ENCODE data around the gene CD2AP. TPM values are rescaled to one million over a fixed set of nuclear protein-coding genes. Genes with fewer than 3 reads are reported as not detected.

CD2AP gene
- total RNA-seq, 1 donor = 42.8 TPM

DNA sequence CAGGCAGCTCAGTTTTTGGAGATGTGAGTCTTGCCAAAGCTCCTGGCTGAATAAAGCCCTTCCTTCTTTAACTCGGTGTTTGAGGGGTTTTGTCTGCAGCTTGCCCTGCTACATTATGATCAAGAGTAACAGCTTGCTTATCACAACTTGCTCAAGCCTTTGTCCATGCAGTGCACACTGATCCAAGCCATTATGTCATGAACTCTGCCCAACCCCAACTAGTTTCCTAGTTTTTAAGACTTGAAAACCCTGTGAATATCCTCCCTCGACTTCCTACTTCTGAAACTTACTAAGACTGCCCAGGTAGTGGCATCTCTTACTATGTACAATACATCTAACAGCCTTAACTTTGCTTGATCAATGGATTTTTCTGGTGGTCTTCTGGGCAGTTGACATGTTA is 170.4 kb downstream of the CD2AP start:
- Histone ChIP-seq H3K27me3 (ENCODE audit: insufficient read depth, low read length) (no peaks in the 10 kb centered on the region), H3K4me3 (ENCODE audit: low read length) (no peak overlapping the region), H3K4me1 (ENCODE audit: insufficient read depth, low read length) (no peaks in the 10 kb centered on the region), H3K9me3 (ENCODE audit: low read depth, low read length) (no peaks in the 10 kb centered on the region)

DNA sequence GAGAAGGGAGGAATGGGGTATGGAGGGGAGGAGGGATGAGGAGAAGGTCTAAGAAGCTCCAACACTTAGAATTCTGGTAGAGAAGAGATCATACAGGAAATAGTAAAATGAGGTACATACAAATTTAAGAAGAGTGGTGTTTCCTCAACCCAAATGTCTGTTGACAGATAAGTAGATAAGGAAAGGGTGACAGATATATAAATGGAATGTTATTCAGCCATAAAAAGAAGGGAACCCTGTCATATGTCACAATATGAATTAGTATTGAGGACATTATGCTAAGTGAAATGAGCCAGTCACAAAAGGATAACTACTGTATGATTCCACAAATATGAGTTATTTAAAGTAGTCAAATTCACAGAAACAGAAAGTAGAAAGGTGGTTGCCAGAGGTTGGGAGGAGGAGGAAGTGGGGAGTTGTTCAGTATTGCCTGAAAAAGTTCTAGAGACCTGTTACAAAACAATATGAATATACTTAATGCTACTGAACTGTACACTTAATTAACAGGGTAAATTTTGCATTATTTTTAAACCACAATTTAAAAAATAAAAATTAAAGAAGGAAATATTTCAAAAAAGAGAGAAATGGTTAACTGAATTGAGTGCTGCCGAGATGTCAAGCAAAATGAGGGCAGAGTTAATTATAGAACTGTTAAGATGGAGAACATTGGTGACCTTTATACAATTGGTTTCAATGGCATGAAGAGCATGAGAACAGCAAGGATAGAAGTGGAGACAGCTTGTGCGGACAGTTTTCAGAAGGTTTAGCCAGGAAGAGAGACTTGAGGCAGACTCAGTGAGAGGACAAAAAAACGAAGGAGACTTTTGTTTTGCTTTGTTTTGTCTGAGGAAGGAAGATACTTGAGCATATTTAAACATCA is 173.2 kb downstream of the CD2AP start:
- H3K27me3 ChIP-seq (ENCODE audit: insufficient read depth, low read length) = no peaks in the 10 kb centered on the region
- no peaks in the 10 kb centered on the region for H3K4me1 ChIP-seq (ENCODE audit: insufficient read depth, low read length)
- no peak overlapping the region for H3K4me3 ChIP-seq (ENCODE audit: low read length)
- H3K9me3 ChIP-seq (ENCODE audit: low read depth, low read length) = no peaks in the 10 kb centered on the region

DNA sequence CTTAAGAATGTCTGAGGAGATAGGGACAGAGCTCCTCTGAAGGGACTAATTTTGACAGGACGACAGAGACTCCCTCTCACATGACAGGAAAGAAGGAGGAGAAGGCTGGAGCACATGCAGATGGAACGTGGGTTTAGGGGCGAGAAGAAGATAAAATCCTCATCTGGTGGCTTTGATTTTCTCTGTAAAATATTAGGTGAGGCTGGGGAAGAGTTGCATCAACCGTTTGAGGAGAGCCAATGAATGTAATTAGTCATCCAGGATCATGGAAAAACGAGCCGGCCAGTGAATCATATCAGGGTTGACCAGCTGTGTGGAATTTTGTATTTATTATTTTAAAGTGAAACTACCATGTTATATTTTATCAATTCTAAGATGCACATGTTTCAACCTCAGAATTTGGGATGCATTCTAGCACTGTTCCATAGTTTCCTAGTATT is 173.9 kb downstream of the CD2AP start:
- H3K9me3 ChIP-seq (ENCODE audit: low read depth, low read length) = no peaks in the 10 kb centered on the region
- H3K4me3 ChIP-seq (ENCODE audit: low read length) = no peak overlapping the region
- no peaks in the 10 kb centered on the region for H3K4me1 ChIP-seq (ENCODE audit: insufficient read depth, low read length)
- H3K27me3 ChIP-seq (ENCODE audit: insufficient read depth, low read length) = no peaks in the 10 kb centered on the region

DNA sequence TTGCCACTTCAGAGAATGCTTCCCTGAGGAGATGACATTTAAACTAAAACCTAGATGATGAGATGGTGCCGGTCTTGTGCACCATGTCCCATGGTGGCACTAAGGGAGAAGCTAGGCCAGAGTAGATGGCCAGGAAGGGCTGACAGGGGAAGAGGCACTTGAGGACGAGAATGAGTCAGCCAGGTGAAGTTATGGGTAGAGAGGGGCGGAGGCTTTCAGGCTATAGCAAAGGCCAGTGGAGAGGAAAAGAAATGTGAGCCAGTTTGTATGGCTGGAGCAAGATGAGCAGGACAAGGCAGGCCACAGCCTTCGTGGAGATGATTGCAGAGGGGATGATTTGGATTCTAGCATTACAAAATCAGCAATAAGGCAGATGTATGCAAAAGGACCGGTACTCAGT is 176.1 kb downstream of the CD2AP start:
- Histone ChIP-seq H3K4me1 (ENCODE audit: insufficient read depth, low read length) (no peaks in the 10 kb centered on the region), H3K9me3 (ENCODE audit: low read depth, low read length) (no peaks in the 10 kb centered on the region), H3K27me3 (ENCODE audit: insufficient read depth, low read length) (no peaks in the 10 kb centered on the region), H3K4me3 (ENCODE audit: low read length) (no peak overlapping the region)

DNA sequence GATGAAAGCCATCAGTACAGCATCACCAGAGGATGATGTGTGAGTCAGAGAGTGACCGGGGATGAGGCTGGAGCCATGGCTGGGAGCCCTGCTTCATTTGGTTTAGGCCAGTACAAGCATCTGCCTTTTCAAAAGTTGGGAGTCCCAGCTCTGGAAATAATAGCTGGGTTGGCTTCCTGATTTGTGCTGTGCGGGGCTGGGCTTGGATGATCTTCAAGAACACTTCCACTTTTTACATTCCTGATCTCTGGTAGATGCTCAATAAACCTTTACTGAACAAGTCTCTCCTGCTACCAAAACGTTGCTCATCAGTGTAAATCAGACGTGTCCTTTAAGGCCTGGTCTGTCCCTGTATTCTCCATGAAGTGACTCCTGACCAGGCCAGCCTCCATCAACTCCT is 176.7 kb downstream of the CD2AP start:
- Histone ChIP-seq H3K4me1 (ENCODE audit: insufficient read depth, low read length) (no peaks in the 10 kb centered on the region), H3K27me3 (ENCODE audit: insufficient read depth, low read length) (no peaks in the 10 kb centered on the region), H3K9me3 (ENCODE audit: low read depth, low read length) (no peaks in the 10 kb centered on the region), H3K4me3 (ENCODE audit: low read length) (no peak overlapping the region)

DNA sequence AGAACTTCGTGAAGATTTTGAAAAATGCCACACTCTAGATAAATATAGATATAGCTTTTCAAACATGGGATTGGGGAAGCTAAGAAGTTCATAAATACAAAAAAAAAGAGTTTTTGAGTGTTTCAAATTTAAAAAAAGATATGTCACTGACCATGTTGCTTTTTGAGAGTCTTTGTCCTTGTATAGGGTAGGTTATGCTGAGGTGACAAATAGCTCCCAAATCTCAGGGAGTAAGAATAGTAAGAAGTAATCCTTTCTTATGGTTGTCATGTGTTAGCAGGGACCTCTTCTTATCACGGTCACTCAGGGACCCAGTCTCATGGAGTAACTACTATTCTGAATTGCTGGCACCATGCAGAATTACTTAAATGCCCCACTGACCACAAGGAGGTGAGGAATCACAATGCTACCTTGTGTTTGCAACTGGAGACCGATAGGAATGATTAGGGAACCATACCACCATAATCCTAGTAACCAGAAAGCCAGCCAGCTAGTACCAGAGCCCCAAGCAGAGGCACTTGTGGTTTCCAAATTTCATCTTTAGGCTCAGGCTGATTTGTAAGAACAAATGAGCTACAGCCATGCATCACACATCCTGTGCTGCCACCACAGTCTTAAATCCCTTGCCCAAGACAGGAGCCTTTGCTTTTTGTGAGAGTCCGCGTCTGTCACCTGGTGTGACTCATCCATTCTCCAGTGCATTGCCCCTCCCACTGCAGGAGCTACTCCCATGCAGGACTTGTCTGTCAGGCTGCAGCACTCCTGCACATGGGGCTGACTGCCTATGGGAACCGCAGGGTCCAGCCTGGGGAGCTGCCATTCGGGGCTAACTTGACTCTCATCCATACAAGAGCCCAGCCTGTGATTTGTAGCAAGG is 178.4 kb downstream of the CD2AP start:
- Histone ChIP-seq H3K9me3 (ENCODE audit: low read depth, low read length) (no peaks in the 10 kb centered on the region), H3K4me3 (ENCODE audit: low read length) (no peak overlapping the region), H3K27me3 (ENCODE audit: insufficient read depth, low read length) (no peaks in the 10 kb centered on the region), H3K4me1 (ENCODE audit: insufficient read depth, low read length) (no peaks in the 10 kb centered on the region)

DNA sequence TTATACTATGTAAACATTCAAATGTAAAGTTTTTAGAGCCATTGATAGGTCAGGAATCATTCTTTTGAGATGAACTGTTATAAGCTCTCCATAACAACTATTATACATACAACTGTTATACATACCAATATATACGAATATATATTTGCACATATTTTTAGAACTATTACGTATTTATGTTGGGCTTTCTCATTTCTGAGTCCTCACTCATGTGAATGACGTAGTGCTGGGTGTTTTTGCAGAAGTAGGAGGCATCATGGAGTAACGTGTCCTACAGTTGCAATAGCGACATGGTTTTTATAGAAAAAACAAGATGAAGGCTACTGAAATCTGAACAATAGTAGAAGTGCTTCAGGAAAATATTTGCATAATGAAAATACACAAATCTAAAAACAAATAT is 184.4 kb downstream of the CD2AP start:
- Histone ChIP-seq H3K4me1 (ENCODE audit: insufficient read depth, low read length) (no peaks in the 10 kb centered on the region), H3K9me3 (ENCODE audit: low read depth, low read length) (no peaks in the 10 kb centered on the region), H3K27me3 (ENCODE audit: insufficient read depth, low read length) (peaks cover 3% of the 10 kb centered on the region), H3K4me3 (ENCODE audit: low read length) (no peak overlapping the region)

DNA sequence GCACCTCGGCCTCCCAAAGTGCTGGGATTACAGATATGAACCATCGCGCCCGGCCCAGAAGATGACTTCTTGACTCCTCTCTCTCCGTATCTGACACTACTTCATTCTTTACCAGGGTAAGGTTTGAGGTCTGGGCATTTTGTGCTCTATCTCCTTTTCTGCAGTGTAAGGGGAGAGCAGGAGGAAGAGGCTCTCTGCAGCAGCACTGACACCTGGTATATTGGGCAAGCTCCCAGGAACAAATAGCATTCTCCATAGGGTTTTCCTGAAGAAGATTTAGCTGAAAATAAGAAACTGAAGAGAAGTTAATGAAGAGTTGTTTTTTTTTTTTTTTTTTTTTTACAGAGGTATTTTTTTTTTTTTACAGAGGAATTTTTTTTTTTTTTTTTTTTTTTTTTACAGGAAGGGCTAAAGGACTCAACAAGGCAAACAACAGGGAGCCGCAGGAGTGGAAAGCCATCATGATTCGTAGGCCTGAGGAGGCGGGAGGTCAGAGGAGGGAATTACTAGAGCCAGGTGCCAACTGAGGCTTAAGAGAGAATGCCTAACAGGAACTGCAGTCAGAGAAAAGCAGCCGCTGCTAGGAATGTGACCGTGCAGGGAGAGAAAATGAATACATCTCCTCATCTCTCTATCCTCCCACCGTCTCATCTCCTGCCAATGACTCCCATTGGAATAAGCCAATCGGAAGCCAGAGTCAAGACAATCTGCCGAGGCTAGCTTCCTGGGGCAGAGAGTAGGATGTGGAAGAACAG is 186.1 kb downstream of the CD2AP start:
- Histone ChIP-seq H3K4me1 (ENCODE audit: insufficient read depth, low read length) (no peaks in the 10 kb centered on the region), H3K9me3 (ENCODE audit: low read depth, low read length) (no peaks in the 10 kb centered on the region), H3K4me3 (ENCODE audit: low read length) (no peak overlapping the region), H3K27me3 (ENCODE audit: insufficient read depth, low read length) (peaks cover 3% of the 10 kb centered on the region)

DNA sequence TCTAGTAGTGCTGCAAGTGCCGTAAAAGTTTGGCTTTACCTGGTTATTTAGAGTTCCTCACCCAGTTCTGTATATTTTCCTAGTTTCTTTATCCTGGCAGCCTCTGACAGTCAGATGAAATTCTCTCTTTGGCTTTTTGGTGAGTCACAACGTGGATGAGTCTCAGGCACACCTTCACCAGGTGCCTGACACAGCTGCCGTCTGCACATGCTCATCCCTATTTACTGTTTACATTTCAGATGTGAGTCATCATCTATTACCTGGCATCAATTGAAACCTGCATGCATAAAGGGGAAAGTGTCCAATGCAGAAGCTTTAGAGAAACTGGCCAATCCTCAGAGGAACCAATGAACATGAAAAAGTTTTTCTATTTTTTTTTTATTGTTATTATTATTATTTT is 187.5 kb downstream of the CD2AP start:
- no peaks in the 10 kb centered on the region for H3K4me1 ChIP-seq (ENCODE audit: insufficient read depth, low read length)
- H3K27me3 ChIP-seq (ENCODE audit: insufficient read depth, low read length) = peaks cover 6% of the 10 kb centered on the region
- no peaks in the 10 kb centered on the region for H3K9me3 ChIP-seq (ENCODE audit: low read depth, low read length)
- H3K4me3 ChIP-seq (ENCODE audit: low read length) = no peak overlapping the region

DNA sequence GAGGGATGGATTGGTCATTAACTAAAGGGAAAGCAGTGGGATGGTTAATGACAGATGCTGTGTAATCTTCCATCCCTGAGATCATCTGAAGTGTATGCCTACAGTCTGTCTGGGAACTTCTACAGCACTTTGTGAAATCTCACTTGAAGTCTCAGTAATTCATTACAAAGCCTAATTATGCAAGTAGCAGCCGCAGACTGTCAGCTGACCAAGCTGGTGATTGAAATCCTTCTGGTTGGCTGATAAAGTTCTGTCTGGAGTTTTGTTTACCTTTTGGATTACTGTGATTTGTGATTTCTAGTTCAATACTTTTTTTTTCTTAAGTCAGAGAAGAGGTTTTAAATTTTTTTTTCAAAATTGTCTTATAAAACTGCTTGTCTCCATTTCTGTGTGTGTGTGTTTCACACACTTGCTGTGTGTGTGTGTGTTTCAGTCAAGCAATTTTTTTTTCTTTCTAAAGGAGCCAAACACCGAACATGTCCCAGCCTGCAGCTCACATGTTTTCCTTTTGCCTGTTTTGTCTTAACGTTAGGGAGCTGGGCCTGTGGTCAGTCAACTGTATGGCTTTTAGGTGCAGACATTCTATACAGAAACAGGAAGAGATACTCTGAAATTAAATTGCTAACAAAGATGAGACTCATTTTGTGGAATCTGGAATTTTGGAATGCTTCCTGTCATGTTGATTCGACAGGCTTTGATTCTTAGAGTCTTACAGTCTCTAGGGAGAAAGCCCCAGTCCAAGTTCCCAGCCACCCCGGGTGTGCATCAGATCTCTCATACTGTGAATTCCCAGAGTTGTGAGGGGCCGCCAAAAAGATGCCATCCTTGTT is 192.3 kb downstream of the CD2AP start:
- no peaks in the 10 kb centered on the region for H3K9me3 ChIP-seq (ENCODE audit: low read depth, low read length)
- no peak overlapping the region for H3K4me3 ChIP-seq (ENCODE audit: low read length)
- peaks cover 8% of the 10 kb centered on the region for H3K27me3 ChIP-seq (ENCODE audit: insufficient read depth, low read length)
- no peaks in the 10 kb centered on the region for H3K4me1 ChIP-seq (ENCODE audit: insufficient read depth, low read length)

DNA sequence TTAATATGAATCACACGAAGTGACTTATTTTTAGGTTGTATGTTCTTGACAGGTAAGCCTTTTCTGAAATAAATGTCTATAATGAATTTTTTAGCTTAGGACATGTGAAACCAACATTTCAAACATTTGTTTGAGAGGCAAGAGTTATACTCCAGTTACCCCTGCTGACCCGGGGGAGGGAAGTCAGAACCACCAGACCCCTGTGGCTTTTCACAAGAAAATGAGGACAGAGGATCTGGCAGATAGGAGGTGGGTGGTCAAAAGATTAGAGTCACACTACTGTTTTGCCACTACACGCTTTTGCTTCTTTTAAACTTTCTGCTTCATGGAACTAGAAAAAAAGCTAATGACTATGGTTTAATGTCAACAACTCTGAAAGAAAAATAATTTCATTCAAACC is 193.3 kb downstream of the CD2AP start:
- H3K9me3 ChIP-seq (ENCODE audit: low read depth, low read length) = no peaks in the 10 kb centered on the region
- no peaks in the 10 kb centered on the region for H3K4me1 ChIP-seq (ENCODE audit: insufficient read depth, low read length)
- no peak overlapping the region for H3K4me3 ChIP-seq (ENCODE audit: low read length)
- peaks cover 5% of the 10 kb centered on the region for H3K27me3 ChIP-seq (ENCODE audit: insufficient read depth, low read length)

DNA sequence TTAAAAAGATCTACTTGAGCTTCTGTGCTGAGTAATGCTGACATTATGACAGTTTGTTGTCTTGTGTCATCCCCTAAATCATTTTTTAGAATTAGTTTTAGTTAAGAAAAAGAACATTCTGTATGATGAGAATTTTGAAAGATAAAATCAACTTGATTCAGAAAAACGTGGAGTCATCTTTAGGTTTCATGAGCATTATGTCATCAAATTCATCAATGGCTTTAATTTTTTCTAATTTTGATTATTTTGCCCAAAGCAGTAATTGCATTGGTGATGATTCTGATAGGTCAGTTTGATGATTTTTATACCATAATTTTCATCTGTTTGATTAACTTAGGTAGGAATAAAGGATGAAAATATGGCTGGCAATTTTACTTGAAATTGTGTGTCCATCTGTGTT is 194.2 kb downstream of the CD2AP start:
- no peak overlapping the region for H3K4me3 ChIP-seq (ENCODE audit: low read length)
- H3K27me3 ChIP-seq (ENCODE audit: insufficient read depth, low read length) = peaks cover 5% of the 10 kb centered on the region
- H3K9me3 ChIP-seq (ENCODE audit: low read depth, low read length) = no peaks in the 10 kb centered on the region
- H3K4me1 ChIP-seq (ENCODE audit: insufficient read depth, low read length) = no peaks in the 10 kb centered on the region

DNA sequence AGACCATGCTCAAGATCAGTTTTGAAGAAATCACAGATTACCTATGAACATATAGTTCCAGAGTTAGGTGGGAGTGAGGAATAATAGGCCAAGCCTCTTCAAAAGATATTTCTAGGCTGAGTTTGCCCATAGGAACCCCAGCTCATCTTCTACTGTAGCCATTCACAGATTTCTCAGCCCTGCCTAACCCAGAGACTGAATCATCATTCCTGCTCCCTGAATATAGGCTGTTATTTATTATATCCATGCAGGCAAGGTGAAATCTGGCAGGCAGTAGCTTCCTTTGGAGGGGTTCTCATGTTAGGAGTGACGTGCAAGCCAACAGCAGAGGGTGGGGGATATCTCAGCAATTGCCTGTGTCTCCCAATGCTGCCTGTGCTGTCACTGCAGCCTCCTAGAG is 195.2 kb downstream of the CD2AP start:
- Histone ChIP-seq H3K4me3 (ENCODE audit: low read length) (no peak overlapping the region), H3K27me3 (ENCODE audit: insufficient read depth, low read length) (peaks cover 5% of the 10 kb centered on the region), H3K4me1 (ENCODE audit: insufficient read depth, low read length) (no peaks in the 10 kb centered on the region), H3K9me3 (ENCODE audit: low read depth, low read length) (no peaks in the 10 kb centered on the region)

DNA sequence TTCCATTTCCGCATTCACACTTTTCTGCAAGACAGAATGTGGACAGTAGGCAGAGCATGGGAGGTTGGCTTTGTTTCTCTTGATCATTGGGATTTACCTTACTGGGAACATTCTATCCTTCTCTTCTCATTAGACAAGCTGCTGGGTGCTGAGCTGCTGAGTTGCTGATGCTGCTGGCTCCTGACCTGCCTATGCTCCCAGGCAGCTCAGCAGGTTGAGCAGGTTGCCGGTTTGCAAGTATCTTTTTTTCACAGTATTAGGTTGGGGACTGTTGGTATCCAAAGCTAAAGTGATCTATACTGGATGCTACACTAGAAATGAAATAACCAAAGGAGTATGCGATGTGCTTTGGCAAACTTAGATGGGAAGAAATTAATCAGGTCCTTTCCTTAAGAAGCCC is 197.1 kb downstream of the CD2AP start:
- peaks cover 5% of the 10 kb centered on the region for H3K27me3 ChIP-seq (ENCODE audit: insufficient read depth, low read length)
- H3K4me1 ChIP-seq (ENCODE audit: insufficient read depth, low read length) = no peaks in the 10 kb centered on the region
- H3K4me3 ChIP-seq (ENCODE audit: low read length) = no peak overlapping the region
- H3K9me3 ChIP-seq (ENCODE audit: low read depth, low read length) = no peaks in the 10 kb centered on the region
